ENCODE data around the gene GSAP.

GRCh38 chr7:77295549-77295948, 120.6 kb downstream of the GSAP start:
- TF ChIP-seq POLR2AphosphoS5 (IDR thresholded peaks at IDR 0.05) (no peak), POLR2A (IDR thresholded peaks at IDR 0.05; ENCODE audit: low read depth) (no peak), CTCF (IDR thresholded peaks at IDR 0.05) (no peak), EP300 (IDR thresholded peaks at IDR 0.05) (no peak)

All from esophagus muscularis mucosa (tissue), 4 donors.